HuH-7 (cell line): Measurements from ENCODE around the gene TMOD1.
A peak's percentile ranks its signal among the peaks of the same experiment; 100 is the strongest.
"Not testable (repeated sequence)": the region's sequence is repeated elsewhere in the genome, so short reads cannot be mapped to it uniquely, and the experiment has no call there.

Experiments used
- DNase-seq: peaks from one replicate; pipeline ENCODE4 v3.0.0; 2011; ENCODE audit warnings: low spot score

TMOD1 gene

DNA sequence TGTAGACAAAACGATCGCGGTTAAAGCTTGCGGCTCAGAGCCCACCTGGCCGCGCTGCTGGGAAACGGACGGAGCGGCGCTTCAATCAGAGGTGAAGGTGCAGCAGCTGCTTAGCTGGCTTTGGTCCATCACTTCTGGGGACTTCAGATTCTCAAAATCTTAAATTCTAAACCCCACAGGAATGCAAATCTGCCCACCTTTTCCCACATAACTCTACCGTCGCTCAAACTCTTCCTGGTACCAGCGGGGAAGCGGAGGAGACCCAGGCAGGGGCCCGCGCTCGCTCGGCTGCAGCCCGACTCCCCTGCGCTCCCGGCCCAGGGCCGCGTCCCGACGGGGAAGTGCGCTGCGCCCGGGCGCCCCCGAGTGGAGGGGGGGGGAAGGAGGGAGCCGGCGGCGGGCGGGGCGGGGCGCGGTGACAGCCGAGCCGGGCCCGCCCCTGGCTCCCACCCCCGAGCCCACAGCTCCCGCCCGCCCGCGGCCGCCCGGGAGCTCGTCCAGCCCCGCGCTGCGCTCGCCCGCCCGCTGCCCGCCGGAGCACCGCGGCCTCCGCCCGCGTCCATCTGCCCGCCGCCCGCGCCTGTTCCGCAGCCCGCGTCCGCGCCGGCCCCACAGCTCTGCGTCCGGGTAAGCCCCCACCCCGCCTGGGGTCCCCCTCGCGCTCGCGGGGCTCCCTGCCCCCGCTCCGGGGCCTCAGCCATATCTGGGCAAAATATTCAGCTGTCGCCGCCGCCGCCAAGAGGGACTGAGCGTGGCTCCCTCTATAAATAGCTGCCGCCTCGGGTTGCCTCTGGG is at the start of gene TMOD1:
Gene TMOD1, plus strand, starts transcription at position 490 of the 795 bp plus-strand sequence. CDS start 22,523 bp downstream, outside the sequence.
- DNase-seq: peak; percentile 95

DNA sequence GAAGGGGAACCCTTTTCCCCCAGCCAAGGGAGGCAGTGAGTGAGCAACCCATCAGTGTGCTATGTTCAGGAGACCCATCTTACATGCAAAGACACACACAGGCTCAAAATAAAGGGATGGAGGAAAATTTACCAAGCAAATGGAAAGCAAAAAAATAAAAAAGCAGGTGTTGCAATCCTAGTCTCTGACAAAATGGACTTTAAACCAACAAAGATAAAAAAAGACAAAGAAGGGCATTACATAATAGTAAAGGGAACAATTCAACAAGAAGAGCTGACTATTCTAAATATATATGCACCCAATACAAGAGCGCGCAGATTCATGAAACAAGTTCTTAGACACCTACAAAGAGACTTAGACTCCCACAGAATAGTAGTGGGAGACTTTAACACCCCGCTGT is 47.9 kb upstream of the TMOD1 start:
- not testable (repeated sequence) for DNase-seq

DNA sequence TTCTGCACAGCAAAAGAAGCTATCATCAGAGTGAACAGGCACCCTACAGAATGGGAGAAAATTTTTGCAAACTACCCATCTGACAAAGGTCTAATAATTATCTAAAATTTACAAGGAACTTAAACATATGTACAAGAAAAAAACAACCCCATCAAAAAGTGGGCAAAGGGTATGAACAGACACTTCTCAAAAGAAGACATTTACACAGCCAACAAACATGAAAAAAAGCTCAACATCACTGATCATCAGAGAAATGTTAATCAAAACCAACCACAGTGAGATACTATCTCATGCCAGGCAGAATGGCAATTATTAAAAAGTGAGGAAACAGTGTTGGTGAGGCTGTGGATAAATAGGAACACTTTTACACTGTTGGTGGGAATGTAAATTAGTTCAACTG is 44.6 kb upstream of the TMOD1 start:
- not testable (repeated sequence) for DNase-seq

DNA sequence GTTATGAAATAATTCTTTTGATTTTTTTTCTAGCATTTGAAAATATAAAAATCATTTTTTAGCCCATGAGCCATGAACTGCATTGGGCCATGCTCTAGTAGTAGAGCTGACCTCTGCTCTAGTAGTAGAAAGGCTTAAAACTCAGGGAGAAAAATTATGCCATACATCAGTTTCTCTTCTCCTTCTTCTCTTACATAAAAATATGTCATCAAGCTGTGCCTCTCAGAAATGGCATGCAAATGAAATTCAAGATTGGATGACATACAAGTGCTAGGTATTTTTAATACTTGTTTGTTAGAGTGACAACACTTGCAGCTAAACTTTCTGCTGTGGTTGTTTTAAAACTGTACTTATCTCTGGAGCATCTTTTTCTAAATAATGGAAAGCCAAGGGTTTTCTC is 42.1 kb upstream of the TMOD1 start:
- no peak for DNase-seq

DNA sequence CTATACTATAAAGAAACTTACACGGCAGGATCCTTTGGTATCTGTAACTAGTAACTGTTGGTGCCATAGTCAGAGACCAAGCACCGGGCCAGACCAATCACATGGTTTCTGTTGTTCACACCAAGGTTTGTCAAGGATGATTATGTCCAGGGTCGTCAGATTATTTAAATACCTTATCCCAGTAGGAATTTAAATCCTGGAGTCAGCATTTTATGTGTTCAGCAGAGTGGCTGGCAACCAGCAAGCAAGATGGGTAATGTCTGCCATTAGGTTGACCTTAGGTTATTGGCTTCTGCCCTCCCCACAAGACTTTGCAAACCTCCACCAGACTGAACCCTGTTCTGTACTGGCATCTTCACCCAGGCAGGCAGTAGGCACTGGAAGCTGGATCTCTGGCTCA is 39.3 kb upstream of the TMOD1 start:
- DNase-seq: no peak

DNA sequence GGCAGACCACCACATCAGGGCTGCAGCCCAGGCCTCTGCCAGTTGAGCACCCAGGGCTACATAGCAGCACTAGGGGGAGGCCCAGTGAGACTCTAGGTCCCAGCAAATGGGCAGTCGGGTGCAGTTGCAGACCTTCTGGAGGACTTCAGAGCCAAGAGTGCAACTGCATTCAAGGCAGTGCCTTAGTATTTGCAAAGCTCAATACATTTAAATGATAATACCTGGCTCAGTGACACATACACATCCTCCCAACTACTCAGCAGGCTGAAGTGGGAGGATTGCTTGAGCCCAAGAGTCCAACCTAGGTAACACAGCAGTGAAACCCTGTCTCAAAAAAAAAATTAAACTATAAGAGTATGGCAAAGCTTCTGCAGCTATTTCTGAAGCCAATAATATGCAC is 38.6 kb upstream of the TMOD1 start:
- DNase-seq: no peak

DNA sequence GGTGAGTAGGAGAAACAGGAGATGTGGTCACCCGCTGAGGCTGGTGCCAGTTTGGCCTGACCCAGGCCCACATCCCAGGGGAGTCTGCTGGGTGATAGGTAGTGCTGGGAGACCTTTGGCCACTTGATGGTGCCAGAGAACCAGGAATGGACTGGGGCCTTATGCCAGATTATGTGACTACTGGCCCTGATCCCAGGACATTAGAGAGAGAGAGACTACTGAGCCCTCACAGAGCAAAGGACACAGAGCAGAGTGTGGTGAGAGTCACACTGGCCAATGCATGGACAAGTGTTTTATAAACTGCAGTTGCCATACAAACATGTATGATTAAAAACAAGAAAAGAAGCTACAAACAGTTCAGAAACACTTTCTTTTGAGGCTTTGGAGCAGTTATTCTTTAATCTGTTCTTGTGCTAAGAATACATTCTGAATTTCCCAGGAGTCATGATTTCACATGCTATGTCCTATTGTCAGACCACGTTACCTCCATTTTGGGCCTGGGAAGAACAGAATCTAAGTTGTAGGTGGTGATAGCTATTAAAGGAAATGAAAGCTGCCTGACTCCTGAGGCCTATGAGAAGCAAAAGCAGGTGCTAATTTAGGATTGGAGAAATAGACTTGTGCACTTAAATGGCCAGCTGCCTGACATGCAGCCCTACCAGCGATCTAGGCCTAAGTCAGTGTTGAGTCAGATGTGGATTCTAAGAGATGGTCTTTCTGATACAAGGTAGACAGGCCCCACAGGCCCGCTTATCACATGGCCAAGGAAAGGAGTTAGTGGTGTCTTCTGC is 32.6 kb upstream of the TMOD1 start:
- peak; percentile 70 for DNase-seq

DNA sequence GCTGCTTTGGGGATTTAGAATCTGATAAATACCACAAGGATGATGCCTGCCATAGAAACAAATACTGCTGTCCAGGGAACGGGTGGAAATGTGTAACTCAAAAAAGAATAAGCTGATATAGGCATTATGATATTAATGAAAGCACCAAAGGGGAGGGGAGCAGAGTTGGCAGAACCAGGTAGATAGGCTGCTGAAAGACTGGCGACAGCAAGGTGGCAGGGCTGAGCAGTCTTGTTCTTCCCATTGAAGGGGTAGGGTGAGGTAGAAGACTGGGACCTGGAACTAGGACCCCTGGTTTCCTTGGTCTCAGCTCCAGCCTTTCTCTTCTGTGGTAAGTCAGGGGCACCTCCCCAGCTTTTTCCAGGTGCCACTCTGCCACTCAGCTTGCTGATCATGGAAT is 31.4 kb upstream of the TMOD1 start:
- peak; percentile 10 for DNase-seq

DNA sequence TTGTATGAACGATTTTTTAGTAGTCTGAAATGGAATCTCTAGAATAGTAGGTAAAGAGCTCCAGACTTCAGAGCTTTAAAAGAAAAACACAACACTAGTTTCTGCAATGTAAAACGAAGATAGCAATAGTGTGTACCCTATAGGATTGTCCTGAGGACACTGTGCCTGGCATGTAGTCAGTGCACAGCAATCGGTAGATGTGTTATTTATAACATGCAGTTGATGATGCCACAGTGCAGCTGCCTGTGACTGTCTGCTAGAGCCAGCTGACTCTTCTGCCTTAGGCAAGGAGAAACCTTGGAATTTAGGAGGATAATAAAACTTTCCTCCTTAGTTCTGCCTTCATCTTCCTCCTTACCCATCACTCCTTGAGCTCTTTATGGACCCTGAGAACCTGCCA is 27.7 kb upstream of the TMOD1 start:
- no peak for DNase-seq

DNA sequence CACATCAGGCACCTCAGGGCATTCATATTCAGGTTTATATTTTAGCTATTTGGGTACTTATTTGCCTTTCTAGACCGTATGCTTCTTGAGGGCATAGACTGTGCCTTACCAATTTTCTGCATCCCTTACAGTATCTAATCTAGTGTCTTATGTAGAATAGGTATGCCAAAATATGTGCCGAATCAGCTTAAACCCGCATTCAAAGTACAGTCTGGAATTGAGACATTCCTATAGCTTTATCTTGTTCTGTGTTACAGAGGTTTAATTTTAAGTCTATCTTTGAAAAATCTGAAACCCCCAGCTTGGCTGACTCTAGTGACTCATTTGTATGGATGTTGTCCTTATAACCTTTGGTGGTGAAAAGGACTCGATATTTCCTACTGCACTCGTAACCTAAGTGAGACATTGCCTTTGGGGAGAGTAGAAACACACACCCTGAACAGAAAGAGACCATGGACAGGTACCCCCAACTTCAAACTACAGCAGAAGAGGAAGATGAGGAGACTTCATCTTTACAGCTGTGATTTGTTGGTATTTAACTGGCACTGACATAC is 27.0 kb upstream of the TMOD1 start:
- no peak for DNase-seq

DNA sequence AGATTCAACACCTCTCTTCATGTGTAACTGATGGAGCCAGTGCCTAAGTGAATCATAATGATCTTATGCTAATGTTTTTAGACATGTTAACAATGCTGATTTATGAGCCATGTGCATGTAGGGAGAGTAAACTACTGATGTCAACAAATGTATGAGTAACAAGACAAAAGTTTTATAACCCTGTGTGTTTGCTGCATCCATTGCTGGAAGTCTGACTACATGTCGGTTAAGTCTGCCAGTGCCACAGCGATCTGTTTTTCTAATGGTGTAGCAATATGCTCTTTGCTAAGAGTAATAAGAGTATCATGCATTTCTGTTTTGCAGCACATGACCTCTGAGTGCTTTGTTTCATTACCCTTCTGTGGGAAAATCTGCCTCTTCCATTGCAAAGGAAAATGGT is 26.4 kb upstream of the TMOD1 start:
- DNase-seq: no peak

DNA sequence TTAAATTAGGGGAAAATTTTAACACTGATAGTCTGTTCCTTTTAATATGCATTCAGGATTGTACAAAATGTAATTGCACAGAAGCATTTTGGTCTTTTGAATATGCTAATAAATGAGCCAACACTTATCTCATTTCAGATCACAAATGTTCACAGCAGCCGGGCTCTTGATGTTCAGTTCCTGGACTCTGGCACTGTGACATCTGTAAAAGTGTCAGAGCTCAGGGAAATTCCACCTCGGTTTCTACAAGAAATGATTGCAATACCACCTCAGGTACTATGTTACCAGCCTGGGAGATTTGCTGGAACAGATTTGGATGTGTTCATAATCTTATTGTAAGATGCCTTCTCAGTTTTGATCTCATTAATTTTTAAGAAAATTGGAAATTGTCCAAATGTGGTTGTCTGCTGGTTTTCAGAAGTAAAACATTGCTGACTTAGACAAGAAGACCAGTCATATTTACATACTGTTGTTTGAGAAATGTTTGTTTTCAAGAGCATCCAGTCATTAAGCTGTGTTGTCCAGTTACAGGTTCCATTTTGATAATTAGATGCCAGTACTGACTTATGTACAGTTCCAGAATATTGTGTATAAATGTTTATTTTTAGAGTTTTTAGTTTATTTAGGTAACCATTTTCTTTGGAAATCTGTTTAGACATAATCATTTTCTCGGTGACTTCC is 23.0 kb upstream of the TMOD1 start:
- DNase-seq: peak; percentile 20

DNA sequence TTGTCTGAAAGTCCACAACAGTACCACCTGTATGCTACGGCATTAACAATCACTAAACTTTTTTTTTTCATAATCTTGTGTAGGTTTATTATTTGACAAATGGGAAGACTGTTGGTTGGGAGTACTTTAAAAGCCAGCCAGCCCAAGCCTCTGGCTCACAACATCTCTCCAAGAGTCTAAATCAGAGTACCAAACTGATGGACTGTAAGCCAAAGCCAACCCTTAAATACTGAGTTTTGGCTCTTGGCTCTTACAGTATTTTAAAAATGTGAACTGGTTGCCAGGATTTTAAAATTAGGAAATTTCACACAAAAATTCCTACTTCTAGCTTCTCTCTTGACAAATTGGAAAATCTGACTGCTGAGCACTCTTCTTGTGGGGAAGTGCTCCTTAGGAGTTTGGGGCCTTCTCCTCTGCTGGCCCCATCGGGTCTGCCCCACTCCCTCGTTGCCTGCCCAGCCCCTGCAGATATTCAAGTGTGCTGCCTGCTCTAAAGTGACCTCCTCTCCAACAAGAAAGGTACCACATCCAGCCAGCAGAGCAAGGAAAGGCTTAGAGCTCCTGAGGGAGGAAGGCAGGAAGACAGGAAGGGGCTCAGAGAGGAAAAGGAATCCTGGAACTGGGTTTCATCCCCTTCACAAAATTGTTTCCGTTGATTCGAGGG is 21.8 kb upstream of the TMOD1 start:
- no peak for DNase-seq

DNA sequence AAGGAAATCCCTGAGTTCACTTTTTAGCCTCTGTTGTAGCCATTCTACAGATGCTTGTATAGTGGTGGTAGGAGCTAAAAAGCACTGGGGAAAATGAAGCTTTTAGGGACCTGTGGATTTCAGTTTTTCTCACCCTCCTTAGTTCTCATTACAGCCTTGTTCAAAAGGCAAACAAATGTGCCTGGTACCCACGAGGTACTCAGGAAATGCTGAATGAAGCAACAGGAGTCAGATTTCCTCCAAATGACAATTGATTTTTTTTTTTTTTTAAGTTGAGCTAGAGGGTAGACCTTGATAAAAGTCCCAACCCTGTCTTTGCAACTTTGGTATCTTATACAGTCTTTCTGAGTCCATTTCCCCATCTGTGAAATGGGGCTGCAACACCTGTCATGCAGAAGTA is 21.3 kb upstream of the TMOD1 start:
- no peak for DNase-seq

DNA sequence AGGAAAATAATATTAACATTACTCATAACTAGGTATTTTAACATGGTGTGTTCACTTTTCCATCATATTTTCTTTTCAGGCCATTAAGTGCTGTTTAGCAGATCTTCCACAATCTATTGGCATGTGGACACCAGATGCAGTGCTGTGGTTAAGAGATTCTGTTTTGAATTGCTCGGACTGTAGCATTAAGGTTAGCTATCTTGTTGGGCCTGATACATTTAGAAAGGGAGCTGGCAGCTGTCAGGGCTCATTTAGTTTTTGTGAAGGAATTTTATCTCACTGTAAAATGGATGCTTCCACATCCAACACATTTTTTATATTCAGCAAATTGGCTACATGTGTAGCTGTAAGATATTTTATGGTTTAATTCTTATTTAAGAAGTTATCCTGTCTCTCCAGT is 20.7 kb upstream of the TMOD1 start:
- DNase-seq: no peak

DNA sequence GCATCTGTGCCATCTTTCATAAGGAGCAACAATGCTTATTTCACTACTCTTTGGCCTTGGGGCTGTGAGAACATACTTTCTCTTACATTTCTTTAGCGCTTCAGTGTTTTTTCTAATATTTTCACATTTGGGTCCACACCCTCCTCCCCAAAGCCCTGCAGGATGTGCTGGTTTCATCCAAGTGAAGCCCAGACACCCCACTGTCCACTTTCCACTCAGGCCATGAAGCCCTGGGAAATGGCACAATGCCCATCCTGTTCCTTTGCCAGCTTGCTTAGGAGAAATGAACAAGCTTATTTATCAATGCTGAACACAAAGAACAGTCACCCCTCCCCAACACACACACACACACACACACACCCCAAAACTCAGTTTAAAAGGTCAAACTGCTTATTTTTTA is 17.3 kb upstream of the TMOD1 start:
- DNase-seq: no peak

DNA sequence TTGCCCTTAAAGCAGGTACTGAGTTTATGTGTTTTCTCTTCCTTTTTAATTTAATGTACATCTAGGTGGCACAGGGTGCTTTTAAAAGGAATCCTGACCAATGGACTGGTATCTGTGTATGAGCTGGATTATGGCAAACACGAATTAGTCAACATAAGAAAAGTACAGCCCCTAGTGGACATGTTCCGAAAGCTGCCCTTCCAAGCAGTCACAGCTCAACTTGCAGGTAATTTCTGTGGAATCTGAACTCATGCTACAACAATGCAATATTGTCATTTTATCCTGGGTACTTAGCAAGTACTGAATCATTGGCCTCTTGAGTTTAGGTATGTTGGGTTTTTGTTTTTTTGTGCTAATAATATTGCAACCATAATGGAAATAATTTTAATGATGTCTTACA is 14.4 kb upstream of the TMOD1 start:
- no peak for DNase-seq

DNA sequence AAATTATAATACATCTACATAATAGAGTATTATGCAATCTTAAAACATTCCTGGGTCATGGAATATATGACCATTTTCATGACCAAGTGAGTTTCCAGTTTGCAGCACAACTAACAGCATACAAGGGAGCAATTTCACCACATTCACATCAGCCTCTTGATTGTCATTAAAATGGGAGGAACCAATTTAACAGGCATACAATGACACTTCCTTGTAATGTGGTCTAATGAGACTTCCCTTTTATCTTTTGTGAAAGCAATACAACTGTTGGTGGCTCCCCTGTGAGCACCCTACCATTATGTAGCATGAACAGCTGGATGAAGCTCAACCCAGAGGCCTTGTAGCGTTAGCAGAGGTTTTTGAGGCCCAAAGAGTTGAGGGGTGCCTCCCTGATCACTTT is 13.6 kb upstream of the TMOD1 start:
- no peak for DNase-seq

DNA sequence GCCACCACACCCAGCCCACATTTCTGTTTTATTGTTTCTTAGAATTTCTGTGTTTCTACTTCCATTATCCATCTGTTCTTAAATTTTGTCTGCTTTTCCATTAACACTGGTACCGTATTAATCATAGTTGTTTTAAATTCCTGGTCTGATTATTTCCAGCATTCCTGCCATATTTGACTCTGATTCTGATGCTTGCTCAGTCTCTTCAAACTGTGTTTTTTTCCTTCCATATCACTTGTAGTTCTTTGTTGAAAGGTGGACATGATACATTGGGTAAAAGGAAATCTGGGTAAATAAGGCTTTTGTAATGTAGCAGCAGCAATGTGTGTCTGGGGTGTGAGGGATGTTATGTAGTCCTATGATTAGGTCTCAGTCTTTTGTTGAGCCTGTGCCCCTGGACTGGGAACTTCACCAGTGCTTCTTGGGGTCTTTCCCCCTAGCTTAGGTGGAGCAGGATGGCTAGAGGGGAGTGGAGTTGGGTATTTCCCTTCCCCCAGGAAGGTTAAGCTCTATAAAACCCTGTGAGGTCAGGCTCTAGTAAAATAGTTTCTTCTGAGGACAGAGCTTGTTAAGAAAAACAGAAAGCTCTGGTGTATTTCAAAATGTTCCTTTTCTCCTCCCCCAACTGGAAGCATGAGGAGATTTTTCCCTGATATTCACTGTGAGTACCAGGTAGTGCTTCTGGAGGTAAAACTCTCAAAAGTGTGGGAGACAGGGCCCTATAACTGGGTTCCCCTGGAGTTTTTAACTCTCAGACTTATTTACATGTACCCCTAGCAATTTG is 10.1 kb upstream of the TMOD1 start:
- DNase-seq: no peak

DNA sequence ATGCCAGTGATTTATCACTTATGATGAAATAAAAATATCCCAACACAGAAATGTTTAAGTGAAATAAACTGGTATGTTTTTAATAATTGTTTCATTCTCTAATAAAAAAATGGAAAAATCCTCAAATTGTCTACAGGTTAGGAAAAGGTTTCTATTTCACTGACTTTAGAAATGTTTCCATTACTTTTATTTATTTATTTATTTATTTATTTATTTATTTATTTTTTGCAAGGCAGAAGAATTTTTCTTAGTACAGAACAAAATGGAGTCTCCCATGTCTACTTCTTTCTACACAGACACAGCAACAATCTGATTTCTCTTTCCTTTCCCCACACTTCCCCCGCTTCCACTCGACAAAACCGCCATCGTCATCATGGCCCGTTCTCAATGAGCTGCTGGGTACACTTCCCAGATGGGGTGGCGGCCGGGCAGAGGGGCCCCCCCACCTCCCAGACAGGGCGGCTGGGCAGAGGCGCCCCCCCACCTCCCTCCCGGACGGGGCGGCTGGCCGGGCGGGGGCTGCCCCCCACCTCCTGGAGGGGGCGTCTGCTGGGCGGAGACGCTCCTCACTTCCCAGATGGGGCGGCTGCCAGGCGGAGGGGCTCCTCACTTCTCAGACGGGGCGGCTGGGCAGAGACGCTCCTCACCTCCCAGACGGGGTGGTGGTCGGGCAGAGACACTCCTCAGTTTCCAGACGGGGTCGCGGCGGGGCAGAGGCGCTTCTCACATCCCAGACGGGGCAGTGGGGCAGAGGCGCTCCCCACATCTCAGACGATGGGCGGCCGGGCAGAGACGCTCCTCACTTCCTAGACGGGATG is 3.7 kb upstream of the TMOD1 start:
- not testable (repeated sequence) for DNase-seq
